AG09319 (cell line): ENCODE results near the gene CCDC87.

Experiments
- DNase-seq: peaks from one replicate; pipeline ENCODE4 v3.0.0-alpha.2; 2010; ENCODE audit warnings: low read depth; ENCODE audit errors: extremely low read depth
- TF ChIP-seq, protein P1 (sequence below): IDR thresholded peaks from 2 replicates; pipeline ENCODE4 v1.5.1; 2011; ENCODE audit warnings: low read depth, mild to moderate bottlenecking, inconsistent platforms, low read length, moderate library complexity

Gene CCDC87

GRCh38 chr11:66600631-66601233, 7.9 kb upstream of the CCDC87 start:
- TF ChIP-seq, protein P1, sequence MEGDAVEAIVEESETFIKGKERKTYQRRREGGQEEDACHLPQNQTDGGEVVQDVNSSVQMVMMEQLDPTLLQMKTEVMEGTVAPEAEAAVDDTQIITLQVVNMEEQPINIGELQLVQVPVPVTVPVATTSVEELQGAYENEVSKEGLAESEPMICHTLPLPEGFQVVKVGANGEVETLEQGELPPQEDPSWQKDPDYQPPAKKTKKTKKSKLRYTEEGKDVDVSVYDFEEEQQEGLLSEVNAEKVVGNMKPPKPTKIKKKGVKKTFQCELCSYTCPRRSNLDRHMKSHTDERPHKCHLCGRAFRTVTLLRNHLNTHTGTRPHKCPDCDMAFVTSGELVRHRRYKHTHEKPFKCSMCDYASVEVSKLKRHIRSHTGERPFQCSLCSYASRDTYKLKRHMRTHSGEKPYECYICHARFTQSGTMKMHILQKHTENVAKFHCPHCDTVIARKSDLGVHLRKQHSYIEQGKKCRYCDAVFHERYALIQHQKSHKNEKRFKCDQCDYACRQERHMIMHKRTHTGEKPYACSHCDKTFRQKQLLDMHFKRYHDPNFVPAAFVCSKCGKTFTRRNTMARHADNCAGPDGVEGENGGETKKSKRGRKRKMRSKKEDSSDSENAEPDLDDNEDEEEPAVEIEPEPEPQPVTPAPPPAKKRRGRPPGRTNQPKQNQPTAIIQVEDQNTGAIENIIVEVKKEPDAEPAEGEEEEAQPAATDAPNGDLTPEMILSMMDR = no peak
- no peak for DNase-seq

GRCh38 chr11:66600219-66600618, 7.4 kb upstream of the CCDC87 start:
- DNase-seq = no peak
- TF ChIP-seq, protein P1 = no peak

- TF ChIP-seq, protein P1 = no peak
- no peak for DNase-seq
Observed at GRCh38 chr11:66598993-66599392, 6.1 kb upstream of the CCDC87 start.

DNA sequence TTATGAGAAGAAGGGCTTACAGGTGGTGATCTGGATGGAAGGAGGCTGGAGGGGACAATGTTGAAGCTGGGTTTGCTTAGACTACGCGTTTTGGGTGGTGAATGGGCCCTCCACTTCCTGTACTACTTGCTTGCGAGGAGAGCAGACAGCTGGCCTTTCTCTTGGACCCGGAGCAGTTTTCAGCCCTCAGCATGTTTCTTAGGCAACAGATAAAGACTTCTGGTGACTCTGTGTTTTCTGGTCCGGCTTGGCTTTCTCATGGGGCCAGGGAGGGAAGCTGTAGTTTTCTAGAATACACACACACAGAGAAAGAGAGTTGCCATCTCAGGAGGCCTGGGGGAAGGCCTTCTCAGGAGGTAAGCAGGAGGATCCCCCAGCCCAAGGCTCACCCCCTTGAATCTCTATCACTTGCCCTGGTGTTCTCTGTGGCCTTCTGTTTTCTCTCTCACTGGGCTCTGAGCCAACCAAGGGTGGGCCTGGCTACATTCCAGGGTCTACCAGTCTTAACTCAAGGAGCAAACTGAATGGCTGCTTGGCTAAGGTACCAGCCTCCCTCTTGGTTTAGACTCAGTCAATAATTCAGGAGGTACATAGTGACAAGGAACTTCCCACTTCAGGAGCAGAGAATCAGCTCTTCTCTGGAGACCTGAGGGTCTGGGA, 2.5 kb upstream of the CCDC87 start:
- TF ChIP-seq, protein P1 = no peak

GRCh38 chr11:66593650-66594049, 787 bp upstream of the CCDC87 start:
- DNase-seq = no peak
- TF ChIP-seq, protein P1 = no peak

More for the DNA sequence above, 2.5 kb upstream of the CCDC87 start:
- no peak for DNase-seq

GRCh38 chr11:66593303-66593635, 406 bp upstream of the CCDC87 start:
- DNase-seq = no peak
- TF ChIP-seq, protein P1 = no peak

- DNase-seq = no peak
- TF ChIP-seq, protein P1 = no peak
Observed at GRCh38 chr11:66591175-66591574, 1.7 kb downstream of the CCDC87 start.
